ENCODE data around the gene TCEAL8.

- TF ChIP-seq POLR2AphosphoS5 (IDR thresholded peaks at IDR 0.05) (no peak), CTCF (IDR thresholded peaks at IDR 0.05) (no peak), POLR2A (IDR thresholded peaks at IDR 0.05; ENCODE audit: low read depth) (no peak)
Observed at GRCh38 chrX:103212749-103213457, 42.1 kb downstream of the TCEAL8 start.
